Esophagus mucosa (tissue), 1 donor: ENCODE data around the gene CHCHD3. TPM values are rescaled to one million over a fixed set of nuclear protein-coding genes. Genes with fewer than 3 reads are reported as not detected.

ENCODE experiments used
- ATAC-seq: fragments of 200-7000 bp; cut with Tn5 transposase; one replicate; pipeline ENCODE4 v1.9.1; 2020
- total RNA-seq: library from RNA; stranded (reverse); gene quantifications from one replicate; pipeline ENCODE4 v1.2.4, GENCODE V29; 2023
- donor health status: DM: yes; HTN: yes; CAD: no.

Gene CHCHD3
- total RNA-seq, 1 donor from 2014 or later, result 33.1 TPM

- no peak for ATAC-seq
Observed at GRCh38 chr7:132765861-132766260, 316.0 kb downstream of the CHCHD3 start.

- ATAC-seq, result no peak
Observed at GRCh38 chr7:132764762-132765161, 317.1 kb downstream of the CHCHD3 start.

GRCh38 chr7:132760866-132761265 lies 321.0 kb downstream of the CHCHD3 start:
- ATAC-seq, result no peak

- ATAC-seq, result no peak
Observed at GRCh38 chr7:132760244-132760623, 321.7 kb downstream of the CHCHD3 start.

- no peak for ATAC-seq
Observed at GRCh38 chr7:132759482-132760243, 322.2 kb downstream of the CHCHD3 start.

GRCh38 chr7:132758986-132759385 lies 322.9 kb downstream of the CHCHD3 start:
- no peak for ATAC-seq

- ATAC-seq, result no peak
Observed at GRCh38 chr7:132757783-132758182, 324.1 kb downstream of the CHCHD3 start.

GRCh38 chr7:132756484-132756990 lies 325.4 kb downstream of the CHCHD3 start:
- no peak for ATAC-seq

GRCh38 chr7:132755538-132756483 lies 326.1 kb downstream of the CHCHD3 start:
- ATAC-seq, result no peak

GRCh38 chr7:132752431-132752830 lies 329.5 kb downstream of the CHCHD3 start:
- ATAC-seq, result no peak

- no peak for ATAC-seq
Observed at GRCh38 chr7:132751244-132751647, 330.6 kb downstream of the CHCHD3 start.

GRCh38 chr7:132750530-132751217 lies 331.2 kb downstream of the CHCHD3 start:
- ATAC-seq, result no peak

- ATAC-seq, result no peak
Observed at GRCh38 chr7:132750096-132750495, 331.8 kb downstream of the CHCHD3 start.

GRCh38 chr7:132745510-132745909 lies 336.4 kb downstream of the CHCHD3 start:
- no peak for ATAC-seq

GRCh38 chr7:132743974-132744373 lies 337.9 kb downstream of the CHCHD3 start:
- ATAC-seq, result no peak

- ATAC-seq, result no peak
Observed at GRCh38 chr7:132742189-132742612, 339.7 kb downstream of the CHCHD3 start.

- ATAC-seq, result no peak
Observed at GRCh38 chr7:132740176-132740575, 341.7 kb downstream of the CHCHD3 start.

GRCh38 chr7:132739271-132739955 lies 342.5 kb downstream of the CHCHD3 start:
- peak; percentile 49 for ATAC-seq

GRCh38 chr7:132738254-132738653 lies 343.6 kb downstream of the CHCHD3 start:
- ATAC-seq, result peak; percentile 57

- ATAC-seq, result no peak
Observed at GRCh38 chr7:132735476-132735875, 346.4 kb downstream of the CHCHD3 start.
